ENCODE data around the gene NHP2. TPM values are rescaled to one million over a fixed set of nuclear protein-coding genes. Genes with fewer than 3 reads are reported as not detected.
A peak's percentile ranks its signal among the peaks of the same experiment; 100 is the strongest.

Gene NHP2
- total and polyA plus RNA-seq, 10 of the 15 experiments (the other 5 are each of a cell fraction or from before 2014, with no cell fraction given), result 39.2 to 513 (median 198) TPM

DNA sequence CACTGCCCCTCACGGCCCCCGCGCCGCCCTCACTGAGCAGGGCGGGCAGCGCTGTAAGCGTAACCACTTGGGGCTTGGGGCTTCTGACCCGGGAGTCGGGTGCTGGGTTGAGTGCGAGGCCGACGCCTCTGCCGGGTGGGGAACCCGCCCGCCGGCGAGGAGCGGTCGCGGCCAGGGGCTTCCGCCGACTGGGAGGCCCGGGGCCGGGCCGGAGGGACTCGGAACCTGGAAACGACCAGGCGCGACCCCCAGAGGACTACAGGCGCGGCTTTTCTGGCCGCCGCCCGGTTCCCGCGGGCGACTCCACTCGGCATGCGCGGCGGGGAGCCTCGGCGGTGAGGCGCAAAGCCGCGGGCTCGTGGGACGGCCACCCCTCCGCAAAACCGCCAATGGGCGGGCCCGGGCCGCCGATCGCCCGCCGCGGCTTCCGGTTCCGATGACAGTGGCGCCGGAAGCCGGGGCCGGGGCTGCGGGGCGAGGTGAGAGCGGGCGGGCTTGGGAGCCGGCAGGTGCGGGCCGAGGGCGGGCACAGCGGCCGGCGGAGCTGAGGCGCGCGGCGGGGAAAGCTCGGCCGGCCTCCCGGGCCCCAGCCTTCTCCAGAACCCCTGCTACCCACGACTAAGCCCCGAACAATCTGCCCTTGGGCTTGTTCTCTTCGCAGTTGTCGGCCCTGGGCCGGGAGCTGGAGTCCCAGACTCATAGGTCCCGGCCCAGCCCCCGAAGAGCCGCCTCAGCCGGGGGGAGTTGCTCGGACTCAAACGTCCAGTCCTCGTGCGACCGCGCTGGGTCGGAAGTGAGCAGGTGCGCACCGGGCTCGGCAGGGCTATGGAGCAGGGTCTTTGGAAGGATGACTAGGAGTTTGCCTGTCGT is 22.9 kb downstream of the NHP2 start, which contains the start of gene RMND5B (continued):
- TF ChIP-seq IRF4 (IDR thresholded peaks at IDR 0.05; ENCODE audit: low read depth, low read length) (no peak), GABPA (IDR thresholded peaks at IDR 0.05; ENCODE audit: low read depth) (peak; percentile 72; the same call in 1 of the 2 replicates), SRF (IDR thresholded peaks at IDR 0.05; ENCODE audit: low read depth in 2 of 2, low read length in 2 of 2) (0 out of 4 replicates have a peak, but pooled peaks of 1 of the 2 experiments have one; percentile 27), CREB1 (IDR thresholded peaks at IDR 0.05; ENCODE audit: low read depth) (peak; percentile 48; the same call in 1 of the 2 replicates), TCF12 (IDR thresholded peaks at IDR 0.05; ENCODE audit: low read depth, low read length) (peak; percentile 62), ESRRA (IDR thresholded peaks at IDR 0.05; ENCODE audit: low read length) (no peak), SUZ12 (IDR thresholded peaks at IDR 0.05; ENCODE audit: unreplicated experiment) (no peak), RUNX3 (IDR thresholded peaks at IDR 0.05; ENCODE audit: low read length) (peak; percentile 84), YY1 (IDR thresholded peaks at IDR 0.05; ENCODE audit: low read depth, low read length) (0 out of 2 replicates have a peak, but pooled peaks have one; percentile 10), POU2F2 (IDR thresholded peaks at IDR 0.05; ENCODE audit: borderline replicate concordance, low read depth, low read length) (no peak), HDAC6 (IDR thresholded peaks at IDR 0.05; ENCODE audit: unreplicated experiment) (no peak), KLF5 (IDR thresholded peaks at IDR 0.05; ENCODE audit: partially characterized antibody) (peak; percentile 98), CREM (IDR thresholded peaks at IDR 0.05; ENCODE audit: low read depth) (no peak), POLR2A (IDR thresholded peaks at IDR 0.05; ENCODE audit: low read depth, low read length) (peak; percentile 80), SP1 (IDR thresholded peaks at IDR 0.05; ENCODE audit: low read depth, low read length) (no peak), MXI1 (IDR thresholded peaks at IDR 0.05; ENCODE audit: low read depth, low read length) (no peak; the same call in 1 of the 2 replicates), NR2C1 (IDR thresholded peaks at IDR 0.05) (peak; percentile 64), BHLHE40 (IDR thresholded peaks at IDR 0.05; ENCODE audit: borderline replicate concordance in 1 of 2, low read depth in 2 of 2, low read length in 1 of 2) (peak; percentile 94 to 96)
- TF ChIP-seq, protein P1, sequence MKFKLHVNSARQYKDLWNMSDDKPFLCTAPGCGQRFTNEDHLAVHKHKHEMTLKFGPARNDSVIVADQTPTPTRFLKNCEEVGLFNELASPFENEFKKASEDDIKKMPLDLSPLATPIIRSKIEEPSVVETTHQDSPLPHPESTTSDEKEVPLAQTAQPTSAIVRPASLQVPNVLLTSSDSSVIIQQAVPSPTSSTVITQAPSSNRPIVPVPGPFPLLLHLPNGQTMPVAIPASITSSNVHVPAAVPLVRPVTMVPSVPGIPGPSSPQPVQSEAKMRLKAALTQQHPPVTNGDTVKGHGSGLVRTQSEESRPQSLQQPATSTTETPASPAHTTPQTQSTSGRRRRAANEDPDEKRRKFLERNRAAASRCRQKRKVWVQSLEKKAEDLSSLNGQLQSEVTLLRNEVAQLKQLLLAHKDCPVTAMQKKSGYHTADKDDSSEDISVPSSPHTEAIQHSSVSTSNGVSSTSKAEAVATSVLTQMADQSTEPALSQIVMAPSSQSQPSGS (IDR thresholded peaks at IDR 0.05; ENCODE audit: low read length), result no peak
- TF ChIP-seq, protein P2, sequence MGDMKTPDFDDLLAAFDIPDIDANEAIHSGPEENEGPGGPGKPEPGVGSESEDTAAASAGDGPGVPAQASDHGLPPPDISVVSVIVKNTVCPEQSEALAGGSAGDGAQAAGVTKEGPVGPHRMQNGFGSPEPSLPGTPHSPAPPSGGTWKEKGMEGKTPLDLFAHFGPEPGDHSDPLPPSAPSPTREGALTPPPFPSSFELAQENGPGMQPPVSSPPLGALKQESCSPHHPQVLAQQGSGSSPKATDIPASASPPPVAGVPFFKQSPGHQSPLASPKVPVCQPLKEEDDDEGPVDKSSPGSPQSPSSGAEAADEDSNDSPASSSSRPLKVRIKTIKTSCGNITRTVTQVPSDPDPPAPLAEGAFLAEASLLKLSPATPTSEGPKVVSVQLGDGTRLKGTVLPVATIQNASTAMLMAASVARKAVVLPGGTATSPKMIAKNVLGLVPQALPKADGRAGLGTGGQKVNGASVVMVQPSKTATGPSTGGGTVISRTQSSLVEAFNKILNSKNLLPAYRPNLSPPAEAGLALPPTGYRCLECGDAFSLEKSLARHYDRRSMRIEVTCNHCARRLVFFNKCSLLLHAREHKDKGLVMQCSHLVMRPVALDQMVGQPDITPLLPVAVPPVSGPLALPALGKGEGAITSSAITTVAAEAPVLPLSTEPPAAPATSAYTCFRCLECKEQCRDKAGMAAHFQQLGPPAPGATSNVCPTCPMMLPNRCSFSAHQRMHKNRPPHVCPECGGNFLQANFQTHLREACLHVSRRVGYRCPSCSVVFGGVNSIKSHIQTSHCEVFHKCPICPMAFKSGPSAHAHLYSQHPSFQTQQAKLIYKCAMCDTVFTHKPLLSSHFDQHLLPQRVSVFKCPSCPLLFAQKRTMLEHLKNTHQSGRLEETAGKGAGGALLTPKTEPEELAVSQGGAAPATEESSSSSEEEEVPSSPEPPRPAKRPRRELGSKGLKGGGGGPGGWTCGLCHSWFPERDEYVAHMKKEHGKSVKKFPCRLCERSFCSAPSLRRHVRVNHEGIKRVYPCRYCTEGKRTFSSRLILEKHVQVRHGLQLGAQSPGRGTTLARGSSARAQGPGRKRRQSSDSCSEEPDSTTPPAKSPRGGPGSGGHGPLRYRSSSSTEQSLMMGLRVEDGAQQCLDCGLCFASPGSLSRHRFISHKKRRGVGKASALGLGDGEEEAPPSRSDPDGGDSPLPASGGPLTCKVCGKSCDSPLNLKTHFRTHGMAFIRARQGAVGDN (IDR thresholded peaks at IDR 0.05), result peak; percentile 72; the same call in 1 of the 2 replicates
- TF ChIP-seq, protein P3, sequence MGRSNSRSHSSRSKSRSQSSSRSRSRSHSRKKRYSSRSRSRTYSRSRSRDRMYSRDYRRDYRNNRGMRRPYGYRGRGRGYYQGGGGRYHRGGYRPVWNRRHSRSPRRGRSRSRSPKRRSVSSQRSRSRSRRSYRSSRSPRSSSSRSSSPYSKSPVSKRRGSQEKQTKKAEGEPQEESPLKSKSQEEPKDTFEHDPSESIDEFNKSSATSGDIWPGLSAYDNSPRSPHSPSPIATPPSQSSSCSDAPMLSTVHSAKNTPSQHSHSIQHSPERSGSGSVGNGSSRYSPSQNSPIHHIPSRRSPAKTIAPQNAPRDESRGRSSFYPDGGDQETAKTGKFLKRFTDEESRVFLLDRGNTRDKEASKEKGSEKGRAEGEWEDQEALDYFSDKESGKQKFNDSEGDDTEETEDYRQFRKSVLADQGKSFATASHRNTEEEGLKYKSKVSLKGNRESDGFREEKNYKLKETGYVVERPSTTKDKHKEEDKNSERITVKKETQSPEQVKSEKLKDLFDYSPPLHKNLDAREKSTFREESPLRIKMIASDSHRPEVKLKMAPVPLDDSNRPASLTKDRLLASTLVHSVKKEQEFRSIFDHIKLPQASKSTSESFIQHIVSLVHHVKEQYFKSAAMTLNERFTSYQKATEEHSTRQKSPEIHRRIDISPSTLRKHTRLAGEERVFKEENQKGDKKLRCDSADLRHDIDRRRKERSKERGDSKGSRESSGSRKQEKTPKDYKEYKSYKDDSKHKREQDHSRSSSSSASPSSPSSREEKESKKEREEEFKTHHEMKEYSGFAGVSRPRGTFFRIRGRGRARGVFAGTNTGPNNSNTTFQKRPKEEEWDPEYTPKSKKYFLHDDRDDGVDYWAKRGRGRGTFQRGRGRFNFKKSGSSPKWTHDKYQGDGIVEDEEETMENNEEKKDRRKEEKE (IDR thresholded peaks at IDR 0.05), result peak; percentile 89
- TF ChIP-seq, protein P4, sequence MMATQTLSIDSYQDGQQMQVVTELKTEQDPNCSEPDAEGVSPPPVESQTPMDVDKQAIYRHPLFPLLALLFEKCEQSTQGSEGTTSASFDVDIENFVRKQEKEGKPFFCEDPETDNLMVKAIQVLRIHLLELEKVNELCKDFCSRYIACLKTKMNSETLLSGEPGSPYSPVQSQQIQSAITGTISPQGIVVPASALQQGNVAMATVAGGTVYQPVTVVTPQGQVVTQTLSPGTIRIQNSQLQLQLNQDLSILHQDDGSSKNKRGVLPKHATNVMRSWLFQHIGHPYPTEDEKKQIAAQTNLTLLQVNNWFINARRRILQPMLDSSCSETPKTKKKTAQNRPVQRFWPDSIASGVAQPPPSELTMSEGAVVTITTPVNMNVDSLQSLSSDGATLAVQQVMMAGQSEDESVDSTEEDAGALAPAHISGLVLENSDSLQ (IDR thresholded peaks at IDR 0.05), result no peak
